H9 (cell line): Measurements from ENCODE around the gene DESI2. TPM values are rescaled to one million over a fixed set of nuclear protein-coding genes. Genes with fewer than 3 reads are reported as not detected.

Experiments used
- DNase-seq: peaks from one replicate; pipeline ENCODE4 v3.0.0-alpha.2; 2017
- H2AFZ ChIP-seq: one replicate; pipeline ENCODE4 v1.6.1; 2013; ENCODE audit warnings: mild to moderate bottlenecking, low read length, control low read depth, moderate library complexity
- H2AK5ac ChIP-seq: 2 replicates; pipeline ENCODE4 v1.6.1; 2013; ENCODE audit warnings: low read length, control low read depth, mixed read lengths; ENCODE audit not compliant: insufficient read length
- H2BK120ac ChIP-seq: one replicate; pipeline ENCODE4 v1.6.1; 2013; ENCODE audit warnings: low read depth, mild to moderate bottlenecking, low read length, control low read depth, inconsistent platforms; ENCODE audit not compliant: poor library complexity, severe bottlenecking
- H2BK12ac ChIP-seq: 2 replicates; pipeline ENCODE4 v1.6.1; 2013; ENCODE audit warnings: low read length, control low read depth, mixed read lengths, low read depth; ENCODE audit not compliant: insufficient read length
- H2BK15ac ChIP-seq: 2 replicates; pipeline ENCODE4 v1.6.1; 2013; ENCODE audit warnings: low read depth, low read length, control low read depth
- H2BK20ac ChIP-seq: one replicate; pipeline ENCODE4 v1.6.1; 2013; ENCODE audit warnings: low read depth, mild to moderate bottlenecking, low read length, control low read depth, inconsistent platforms; ENCODE audit not compliant: poor library complexity, severe bottlenecking
- H2BK5ac ChIP-seq: 2 replicates; pipeline ENCODE4 v1.6.1; 2013; ENCODE audit warnings: low read length, control low read depth, mixed read lengths; ENCODE audit not compliant: insufficient read length
- H3K14ac ChIP-seq: 2 replicates; pipeline ENCODE4 v1.6.1; 2013; ENCODE audit warnings: low read length, control low read depth; ENCODE audit not compliant: insufficient read depth
- H3K18ac ChIP-seq: 2 replicates; pipeline ENCODE4 v1.6.1; 2013; ENCODE audit warnings: low read depth, mild to moderate bottlenecking, mixed read lengths, low read length, control low read depth; ENCODE audit not compliant: insufficient read length
- H3K23ac ChIP-seq: 2 replicates; pipeline ENCODE4 v1.6.1; 2013; ENCODE audit warnings: low read length, control low read depth, mixed read lengths, low read depth; ENCODE audit not compliant: insufficient read length
- H3K23me2 ChIP-seq: 2 replicates; pipeline ENCODE4 v1.6.1; 2013; ENCODE audit warnings: low read depth, mild to moderate bottlenecking, mixed read lengths, low read length, control low read depth; ENCODE audit not compliant: insufficient read length, poor library complexity, severe bottlenecking
- H3K27ac ChIP-seq: 2 replicates; pipeline ENCODE4 v1.5.1; 2013; ENCODE audit warnings: low read length, control low read depth, mixed read lengths, low read depth; ENCODE audit not compliant: insufficient read length
- H3K27me3 ChIP-seq: 2 replicates; pipeline ENCODE4 v1.6.1; 2013; ENCODE audit warnings: low read length, control low read depth, inconsistent platforms; ENCODE audit not compliant: insufficient read depth
- H3K4ac ChIP-seq: 2 replicates; pipeline ENCODE4 v1.6.1; 2013; ENCODE audit warnings: low read depth, mild to moderate bottlenecking, control low read depth, inconsistent platforms, low read length, moderate library complexity
- H3K4me1 ChIP-seq: 2 replicates; pipeline ENCODE4 v1.6.1; 2013; ENCODE audit warnings: low read length, control low read depth, inconsistent platforms; ENCODE audit not compliant: insufficient read depth
- H3K4me2 ChIP-seq: 2 replicates; pipeline ENCODE4 v1.6.1; 2013; ENCODE audit warnings: low read length, control low read depth, mixed read lengths; ENCODE audit not compliant: insufficient read length, insufficient read depth
- H3K56ac ChIP-seq: 2 replicates; pipeline ENCODE4 v1.6.1; 2013; ENCODE audit warnings: low read depth, mild to moderate bottlenecking, mixed read lengths, low read length, control low read depth; ENCODE audit not compliant: insufficient read length
- H3K79me1 ChIP-seq: 2 replicates; pipeline ENCODE4 v1.6.1; 2013; ENCODE audit warnings: low read depth, mild to moderate bottlenecking, moderate library complexity, low read length, control low read depth, inconsistent platforms; ENCODE audit not compliant: insufficient read depth, poor library complexity, severe bottlenecking
- H3K79me2 ChIP-seq: 2 replicates; pipeline ENCODE4 v1.6.1; 2013; ENCODE audit warnings: low read length, control low read depth, inconsistent platforms; ENCODE audit not compliant: insufficient read depth
- H3K9ac ChIP-seq: 2 replicates; pipeline ENCODE4 v1.6.1; 2013; ENCODE audit warnings: low read length, control low read depth, mixed read lengths; ENCODE audit not compliant: insufficient read length; ENCODE audit errors: extremely low read depth
- H3K9me3 ChIP-seq: one replicate; pipeline ENCODE4 v1.6.1; 2013; ENCODE audit warnings: low read depth, low read length, inconsistent platforms; ENCODE audit not compliant: control insufficient read depth
- H3T11ph ChIP-seq: one replicate; pipeline ENCODE4 v1.6.1; 2013; ENCODE audit warnings: mild to moderate bottlenecking, low read length, control low read depth, inconsistent platforms
- H4K20me1 ChIP-seq: one replicate; pipeline ENCODE4 v1.6.1; 2013; ENCODE audit not compliant: control insufficient read depth, insufficient read length, insufficient read depth
- H4K5ac ChIP-seq: 2 replicates; pipeline ENCODE4 v1.6.1; 2013; ENCODE audit warnings: low read depth, mild to moderate bottlenecking, mixed read lengths, low read length, control low read depth; ENCODE audit not compliant: insufficient read length
- H4K8ac ChIP-seq: replicated peaks from 2 replicates; pipeline ENCODE4 v1.6.1; 2013; ENCODE audit warnings: low read length, control low read depth, mixed read lengths, low read depth; ENCODE audit not compliant: insufficient read length
- H4K91ac ChIP-seq: 2 replicates; pipeline ENCODE4 v1.6.1; 2013; ENCODE audit warnings: low read depth, mild to moderate bottlenecking, moderate library complexity, mixed read lengths, low read length, control low read depth; ENCODE audit not compliant: insufficient read length
- H3K27ac Mint-ChIP-seq, 3 experiments: 2 replicates in 2 of 3; 3 replicates in 1 of 3; pipeline ENCODE4 v1.8.0; 2020 to 2021; ENCODE audit warnings: mixed read lengths in 3 of 3, mild to moderate bottlenecking in 1 of 3, moderate library complexity in 1 of 3
- H3K27me3 Mint-ChIP-seq: 2 replicates; pipeline ENCODE4 v1.8.0; 2021; ENCODE audit warnings: low read depth, mild to moderate bottlenecking, moderate library complexity, mixed read lengths
- H3K36me3 Mint-ChIP-seq, 3 experiments: 2 replicates in 2 of 3; 3 replicates in 1 of 3; pipeline ENCODE4 v1.8.0; 2020 to 2021; ENCODE audit warnings: low read depth in 3 of 3, mixed read lengths in 3 of 3; ENCODE audit not compliant: insufficient read depth in 1 of 3
- H3K4me1 Mint-ChIP-seq, 2 experiments: 2 replicates each; pipeline ENCODE4 v1.8.0; 2020; ENCODE audit warnings: mixed read lengths in 2 of 2
- H3K4me3 Mint-ChIP-seq, 2 experiments: 2 replicates in 1 of 2; 3 replicates in 1 of 2; pipeline ENCODE4 v1.8.0; 2020 to 2021; ENCODE audit warnings: mild to moderate bottlenecking in 2 of 2, mixed read lengths in 2 of 2, moderate library complexity in 1 of 2
- H3K9me3 Mint-ChIP-seq, 2 experiments: 2 replicates in 1 of 2; 3 replicates in 1 of 2; pipeline ENCODE4 v1.8.0; 2020; ENCODE audit warnings: mild to moderate bottlenecking in 2 of 2, mixed read lengths in 2 of 2, moderate library complexity in 1 of 2
- CTCF ChIP-seq: fragments of 200-600 bp; sonication (generic); conservative IDR thresholded peaks from 3 replicates; pipeline ENCODE4 v1.8.0; 2021; ENCODE audit warnings: antibody characterized with exemption, mild to moderate bottlenecking
- WGBS: extraction: QIAGEN DNeasy Blood & Tissue Kit; methylation state at CpG from one replicate; pipeline ENCODE4 v1.1.7; 2013; ENCODE audit warnings: missing lambda C conversion rate, low lambda C conversion rate, mixed read lengths; ENCODE audit not compliant: insufficient read length; ENCODE audit errors: extremely low coverage; 5-methylcytosine and 5-hydroxymethylcytosine counted together
- total RNA-seq: library from RNA; stranded (reverse); gene quantifications from 2 replicates; pipeline ENCODE4 v1.2.1, GENCODE V29; 2021

Gene DESI2
- total RNA-seq, 1 experiment from 2014 or later, result 89.9 TPM

- no peak overlapping the region for H3K4ac ChIP-seq
- no peaks in the 10 kb centered on the region; a peak in 1 of 4 replicates for H3K4me1 Mint-ChIP-seq
These were observed 59.7 kb downstream of the DESI2 start for GRCh38 chr1:244712669-244713068.

More at GRCh38 chr1:244712669-244713068, 59.7 kb downstream of the DESI2 start:
- no peak overlapping the region for H4K91ac ChIP-seq
- H4K20me1 ChIP-seq, result no peaks in the 10 kb centered on the region
- no peaks in the 10 kb centered on the region for H3K36me3 Mint-ChIP-seq
- H4K8ac ChIP-seq, result no peak overlapping the region
- H3K23me2 ChIP-seq, result no peaks in the 10 kb centered on the region
- no peak overlapping the region for H3K4me2 ChIP-seq
- DNase-seq, result no peak
- no peak overlapping the region for H3K56ac ChIP-seq
- H3K27ac Mint-ChIP-seq, result no peak overlapping the region; a peak in 1 of 7 replicates
- no peak overlapping the region for H2BK5ac ChIP-seq
- H2BK20ac ChIP-seq, result no peak overlapping the region
- no peak overlapping the region for H3T11ph ChIP-seq
- H3K18ac ChIP-seq, result no peak overlapping the region
- H3K4me3 Mint-ChIP-seq, result no peak overlapping the region
- no peaks in the 10 kb centered on the region for H3K27me3 ChIP-seq
- TF ChIP-seq CTCF, result no peak
- no peak overlapping the region for H2BK120ac ChIP-seq
- no peaks in the 10 kb centered on the region for H3K9me3 ChIP-seq
- no peaks in the 10 kb centered on the region for H3K27me3 Mint-ChIP-seq
- no peak overlapping the region for H2BK15ac ChIP-seq
- H3K27ac ChIP-seq, result no peak overlapping the region
- no peaks in the 10 kb centered on the region for H3K4me1 ChIP-seq
- H2BK12ac ChIP-seq, result no peak overlapping the region
- no peaks in the 10 kb centered on the region for H3K79me1 ChIP-seq
- WGBS, result no CpG with 5 or more reads among the region's 7 CpGs
- H3K9ac ChIP-seq, result no peak overlapping the region
- no peak overlapping the region for H3K23ac ChIP-seq
- H2AK5ac ChIP-seq, result no peak overlapping the region
- no peaks in the 10 kb centered on the region for H3K79me2 ChIP-seq
- H4K5ac ChIP-seq, result no peak overlapping the region
- no peak overlapping the region for H3K14ac ChIP-seq
- no peaks in the 10 kb centered on the region for H3K9me3 Mint-ChIP-seq
- H2AFZ ChIP-seq, result no peak overlapping the region
